HG02973 (cell line): ENCODE results near the gene PNPLA5.

Experiments
- ATAC-seq: cut with Tn5 transposase; IDR thresholded peaks from one replicate; pipeline ENCODE4 v1.9.1; 2021; ENCODE audit warnings: moderate library complexity; ENCODE audit not compliant: unreplicated experiment

Gene PNPLA5

DNA sequence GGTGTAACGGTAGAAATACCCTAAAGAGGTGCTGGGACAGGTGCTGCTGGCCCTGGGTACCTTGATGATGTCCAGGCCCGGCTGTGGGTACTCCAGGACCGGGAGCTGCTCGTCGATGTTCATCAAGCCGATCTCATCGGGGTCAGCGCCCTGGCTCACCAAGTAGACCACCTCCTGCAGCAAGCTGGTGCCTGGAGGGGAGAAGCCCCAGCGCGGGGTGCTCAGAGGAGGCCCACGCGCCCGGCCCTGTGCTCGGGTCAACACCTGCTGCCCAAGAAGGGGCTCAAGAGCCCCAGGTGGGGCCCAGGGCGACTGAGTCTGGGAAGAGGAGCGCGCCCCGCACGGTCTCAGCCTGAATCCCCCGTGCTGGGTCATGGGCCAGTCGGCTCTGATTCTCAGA lies 50.1 kb downstream of the PNPLA5 start:
- no peak for ATAC-seq

DNA sequence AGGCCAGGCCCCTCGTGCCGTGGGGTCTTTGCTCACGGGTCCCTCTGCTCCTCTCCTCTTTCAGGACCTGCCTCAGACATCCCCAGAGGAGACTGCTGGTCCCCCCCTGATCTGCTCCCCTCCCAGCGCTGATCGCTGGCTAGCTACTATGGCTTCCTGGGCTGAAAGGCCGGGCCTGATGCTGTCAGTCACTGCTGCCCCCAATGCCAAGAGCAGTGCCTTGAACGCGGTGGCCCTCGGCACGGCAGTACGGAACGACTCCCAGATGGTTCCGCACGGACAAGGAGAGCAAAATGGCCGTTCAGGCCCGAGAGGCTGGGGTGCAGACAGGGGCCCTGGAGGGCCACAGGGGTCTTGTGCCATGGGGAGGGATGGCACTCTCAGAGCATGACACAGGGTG lies 51.0 kb downstream of the PNPLA5 start:
- no peak for ATAC-seq

DNA sequence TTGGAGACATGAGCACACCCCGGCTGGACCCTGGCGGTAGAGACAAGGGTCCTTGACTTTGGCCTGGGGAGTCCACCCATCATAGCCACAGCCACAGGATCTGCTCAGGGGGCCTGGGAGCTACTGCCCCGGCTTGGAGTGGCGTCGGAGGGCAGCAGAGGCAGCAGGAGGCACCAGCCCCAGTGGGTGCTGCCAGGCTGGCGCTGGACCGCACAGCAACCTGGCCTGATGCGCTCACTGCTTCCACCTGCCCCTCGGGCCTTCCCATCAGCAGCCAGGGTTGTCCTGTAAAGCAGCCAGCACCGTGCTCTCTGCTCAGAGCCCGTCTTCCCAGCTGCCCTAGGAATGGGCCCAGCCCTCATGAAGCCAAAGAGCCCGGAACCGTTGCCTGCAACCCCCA lies 51.4 kb downstream of the PNPLA5 start:
- no peak for ATAC-seq

DNA sequence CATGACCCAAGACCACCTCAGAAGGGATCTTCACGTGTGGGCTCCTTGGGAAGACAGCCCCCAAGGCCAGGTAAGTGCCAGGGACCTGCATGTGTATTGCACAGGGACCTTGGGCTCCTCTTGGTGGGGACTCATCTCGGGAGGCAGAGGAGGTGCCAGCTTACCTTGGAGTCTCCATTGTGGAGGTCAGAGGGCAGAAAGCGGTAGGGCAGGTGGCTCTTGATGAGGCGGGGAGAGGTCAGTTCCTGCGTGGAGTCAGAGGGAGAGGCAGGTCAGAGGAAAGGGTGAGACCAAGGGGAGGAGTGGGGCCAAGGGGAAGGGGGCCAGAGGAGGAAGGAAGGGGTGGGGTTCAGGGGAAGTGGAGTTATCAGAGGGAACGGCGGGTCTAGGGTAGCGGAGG lies 52.0 kb downstream of the PNPLA5 start:
- no peak for ATAC-seq

DNA sequence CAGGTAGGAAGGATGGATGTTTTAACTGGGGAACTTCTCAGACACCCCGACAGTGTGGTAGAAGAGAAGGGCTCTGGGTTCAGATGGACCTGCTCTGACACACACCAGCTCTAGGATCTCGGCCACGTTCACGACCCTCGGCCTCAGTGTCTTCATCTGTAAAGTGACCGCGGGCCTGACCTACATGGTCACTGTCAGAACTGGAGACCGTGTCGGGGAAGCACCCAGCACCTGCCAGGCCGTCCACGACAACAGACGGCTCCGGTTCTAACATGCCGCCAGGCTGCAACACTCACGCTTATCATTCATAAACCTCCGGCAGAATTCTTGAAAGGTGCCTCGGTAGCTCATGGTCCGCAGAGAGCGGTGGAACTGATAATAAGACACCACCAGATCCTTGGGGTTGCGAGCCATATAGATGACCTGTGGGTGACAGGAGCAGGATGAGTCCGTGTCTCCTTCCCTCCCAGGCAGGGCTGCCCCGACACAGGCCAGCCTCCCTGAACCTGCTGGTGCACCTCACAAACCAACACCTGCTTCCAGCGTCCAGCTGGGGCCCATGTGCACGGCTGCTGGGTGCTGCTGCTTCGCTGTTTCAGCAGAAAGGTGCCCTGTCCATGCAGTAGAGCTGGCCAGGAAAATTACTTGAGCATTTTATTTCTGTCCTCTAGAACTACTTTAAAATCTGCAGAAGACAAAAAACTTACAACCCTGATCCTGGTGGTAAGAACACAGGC lies 53.1 kb downstream of the PNPLA5 start:
- ATAC-seq, result no peak

DNA sequence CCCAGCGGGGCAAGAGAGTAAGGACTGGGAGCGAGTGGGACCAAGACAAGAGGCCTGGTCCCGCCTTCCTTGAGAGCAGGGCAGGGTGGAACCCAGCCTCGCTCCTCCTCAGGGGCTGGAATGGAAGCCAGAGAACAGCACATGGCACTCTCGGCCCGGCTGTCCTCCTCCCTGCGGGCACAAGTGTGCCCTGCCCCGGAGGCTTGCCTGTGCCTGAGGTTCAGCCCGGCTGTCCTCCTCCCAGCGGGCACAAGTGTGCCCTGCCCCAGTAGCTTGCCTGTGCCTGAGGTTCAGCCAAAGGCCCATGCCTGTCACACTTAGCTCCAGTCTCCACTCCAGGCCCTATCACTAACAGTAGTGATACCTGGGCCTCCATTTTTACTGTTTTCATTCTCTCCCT lies 53.7 kb downstream of the PNPLA5 start:
- ATAC-seq, result no peak

DNA sequence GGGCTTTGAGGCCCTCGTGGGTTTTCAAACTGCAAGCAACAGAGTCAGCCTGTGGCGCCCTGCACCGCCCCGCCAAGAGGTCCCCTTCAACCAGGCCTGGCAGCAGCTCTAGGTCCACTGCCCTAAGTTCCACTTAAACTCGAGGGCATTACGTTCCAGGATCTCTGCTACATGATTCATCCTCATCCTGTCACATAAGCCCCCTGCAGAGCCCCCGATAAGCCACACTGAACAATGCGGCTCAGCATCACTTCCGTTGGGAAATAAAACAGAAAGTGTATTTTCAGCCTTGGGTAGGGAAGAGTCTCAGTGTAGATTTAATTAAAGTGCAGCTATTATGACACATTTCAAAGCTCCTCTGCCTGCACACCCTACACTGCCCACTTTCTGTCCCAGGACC lies 54.1 kb downstream of the PNPLA5 start:
- no peak for ATAC-seq

DNA sequence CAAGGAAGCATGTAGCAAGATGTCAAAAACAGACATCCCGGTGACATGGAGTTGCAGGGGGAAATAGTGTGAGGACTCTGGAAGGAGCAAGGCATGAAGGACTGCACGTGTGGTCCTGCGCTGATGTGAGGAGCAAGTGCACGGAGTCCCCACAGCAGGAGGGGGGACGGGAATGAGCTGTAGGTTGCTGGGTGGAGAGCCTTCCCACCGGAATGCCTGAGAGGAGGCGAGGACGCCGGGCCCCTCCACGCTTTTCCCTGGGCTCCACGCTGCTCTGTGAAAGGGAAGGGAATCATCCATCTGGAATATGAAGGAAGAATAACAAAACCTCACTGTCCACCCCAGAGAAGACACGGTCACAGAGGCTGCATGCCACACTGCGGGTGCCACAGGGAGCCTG lies 56.1 kb downstream of the PNPLA5 start:
- ATAC-seq, result no peak

DNA sequence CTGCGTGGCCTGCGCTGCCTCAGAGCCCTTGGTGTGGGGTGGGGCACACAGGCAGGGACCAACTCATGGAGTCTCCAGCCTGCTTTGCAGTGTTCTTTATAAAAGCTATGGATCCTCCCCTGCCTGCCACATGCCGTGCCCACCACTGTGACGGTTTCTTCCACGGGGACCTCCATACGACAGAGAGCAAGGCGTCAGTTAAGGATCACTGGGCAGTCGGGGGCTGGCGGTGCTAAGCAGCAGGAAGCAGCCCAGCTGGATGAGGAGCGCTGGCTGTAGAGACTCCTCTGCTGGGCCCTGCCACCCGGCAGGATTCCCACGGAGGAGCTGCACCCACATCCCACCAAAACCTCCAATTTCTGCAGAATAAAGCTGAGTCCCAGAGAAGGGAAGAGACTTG lies 56.6 kb downstream of the PNPLA5 start:
- no peak for ATAC-seq

DNA sequence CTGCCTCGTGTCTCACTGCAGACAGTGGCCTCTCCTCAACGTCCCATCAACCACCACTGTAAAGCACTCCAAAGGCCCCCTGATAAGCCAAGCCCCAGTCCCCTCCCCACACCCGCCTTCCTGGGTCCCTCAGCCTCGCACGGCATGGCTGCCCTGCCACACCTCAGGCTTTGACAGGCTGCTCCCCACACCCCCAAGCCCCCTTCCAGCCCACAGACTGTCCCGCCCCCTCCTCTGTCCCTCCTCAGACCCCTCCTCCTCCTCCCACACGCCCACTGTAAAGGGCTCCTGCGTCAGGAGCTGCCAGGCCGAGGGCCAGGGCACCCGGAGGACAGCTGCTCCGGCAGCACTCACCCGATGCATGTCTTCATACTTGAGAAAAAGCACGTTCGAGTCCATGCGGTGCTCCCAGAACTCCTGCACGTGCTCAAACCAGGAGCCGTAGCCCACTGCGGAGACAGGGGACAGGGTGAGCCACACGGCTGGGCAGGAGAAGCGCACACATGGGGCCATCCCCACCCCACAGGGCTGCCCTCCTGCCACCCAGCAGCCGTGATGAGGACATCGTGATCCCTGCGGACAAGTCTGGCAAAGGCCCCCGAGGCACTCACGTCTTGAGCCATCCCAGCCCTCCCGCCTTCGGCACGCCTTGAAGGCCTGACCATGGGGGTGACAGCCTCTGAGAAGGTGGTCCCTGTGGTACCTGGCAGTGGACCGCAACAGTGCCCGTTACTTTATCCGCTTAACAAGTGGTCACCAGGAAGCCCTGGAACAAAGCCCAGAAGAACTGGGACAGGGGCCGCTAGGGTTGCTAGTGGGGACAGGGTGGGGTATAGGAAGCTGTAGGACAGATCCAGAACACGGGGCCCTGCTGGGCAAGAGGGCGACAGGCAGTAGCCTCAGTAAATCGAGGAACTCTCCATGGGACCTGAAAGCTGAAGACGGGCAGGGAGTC lies 58.2 kb downstream of the PNPLA5 start:
- ATAC-seq, result no peak

DNA sequence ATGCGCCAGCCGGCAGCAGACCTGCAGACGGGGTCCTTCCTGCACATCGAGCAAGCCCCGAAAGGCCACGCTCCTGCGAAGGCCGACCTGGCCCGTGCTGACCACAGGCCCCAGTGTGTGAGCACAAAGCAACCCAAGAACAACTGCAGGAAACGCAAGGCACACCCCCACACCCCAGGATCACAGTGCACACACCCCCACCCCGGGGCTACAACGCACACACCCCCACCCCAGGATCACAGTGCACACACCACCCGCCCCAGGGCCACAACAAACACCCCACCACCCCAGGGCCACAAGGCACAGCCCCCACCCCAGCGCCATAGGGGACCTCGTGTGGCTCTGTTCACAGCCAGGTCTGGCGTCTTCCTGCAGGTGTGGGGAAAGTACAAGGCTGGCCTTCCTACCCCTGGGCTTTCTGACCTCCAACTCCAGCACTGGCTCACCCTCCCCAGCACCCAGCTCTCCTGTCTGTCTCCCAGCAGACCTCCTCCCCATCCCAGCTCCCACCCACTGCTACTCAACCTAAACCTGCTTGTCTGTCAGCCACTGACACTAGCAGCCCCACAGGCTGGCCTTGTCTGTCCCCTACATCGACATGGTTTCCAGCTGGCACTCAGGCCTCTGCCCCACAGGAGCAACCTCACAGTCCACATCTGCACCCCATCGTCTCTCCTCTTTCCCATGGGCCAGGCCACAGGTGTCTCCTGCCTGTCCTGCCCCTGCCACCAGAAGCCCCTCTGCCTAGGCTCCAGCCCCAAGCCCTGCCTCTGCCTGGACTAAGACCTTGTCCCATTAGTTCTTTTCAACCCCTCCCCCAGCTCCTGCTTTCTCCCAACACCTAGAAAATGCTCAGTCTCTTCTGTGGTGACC lies 59.2 kb downstream of the PNPLA5 start:
- no peak for ATAC-seq

DNA sequence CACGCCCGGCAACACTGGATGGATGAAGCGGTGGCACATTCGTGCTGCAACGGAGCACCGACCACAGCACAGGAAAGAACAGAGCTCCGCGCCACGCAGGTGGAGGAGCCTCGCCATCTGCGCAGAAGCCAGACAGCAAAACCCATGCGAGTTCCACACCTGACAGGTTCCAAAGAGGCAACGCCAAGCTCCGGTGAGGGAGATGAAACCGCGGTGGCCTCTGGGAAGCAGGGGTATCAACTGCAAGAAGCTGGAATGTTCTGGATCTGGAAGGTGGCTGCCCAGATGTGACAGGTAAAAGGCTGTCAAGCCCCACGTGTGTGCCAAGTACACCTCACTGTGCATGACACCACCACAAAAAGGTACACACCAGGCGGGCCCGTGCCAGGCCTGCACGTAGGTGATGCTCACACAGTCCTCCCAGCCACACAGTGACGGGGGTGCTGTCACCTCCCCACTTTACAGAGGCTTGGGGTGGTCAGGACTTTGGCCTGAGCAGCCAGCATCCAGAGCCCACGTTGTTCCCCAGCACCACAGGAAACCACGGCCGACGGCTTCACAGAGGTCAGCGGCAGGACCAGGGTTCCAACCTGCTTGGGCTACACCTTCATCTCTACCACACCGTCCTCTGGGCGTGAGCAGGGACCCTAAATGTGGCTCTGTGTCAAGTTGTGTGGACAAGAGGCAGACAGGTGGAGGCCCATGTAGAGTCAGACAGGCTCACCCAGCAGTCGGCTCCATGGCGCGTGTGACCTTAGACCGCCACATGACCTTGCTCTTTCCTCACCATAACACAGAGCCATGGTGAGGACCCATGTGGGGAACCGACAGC lies 60.0 kb downstream of the PNPLA5 start:
- ATAC-seq, result no peak

DNA sequence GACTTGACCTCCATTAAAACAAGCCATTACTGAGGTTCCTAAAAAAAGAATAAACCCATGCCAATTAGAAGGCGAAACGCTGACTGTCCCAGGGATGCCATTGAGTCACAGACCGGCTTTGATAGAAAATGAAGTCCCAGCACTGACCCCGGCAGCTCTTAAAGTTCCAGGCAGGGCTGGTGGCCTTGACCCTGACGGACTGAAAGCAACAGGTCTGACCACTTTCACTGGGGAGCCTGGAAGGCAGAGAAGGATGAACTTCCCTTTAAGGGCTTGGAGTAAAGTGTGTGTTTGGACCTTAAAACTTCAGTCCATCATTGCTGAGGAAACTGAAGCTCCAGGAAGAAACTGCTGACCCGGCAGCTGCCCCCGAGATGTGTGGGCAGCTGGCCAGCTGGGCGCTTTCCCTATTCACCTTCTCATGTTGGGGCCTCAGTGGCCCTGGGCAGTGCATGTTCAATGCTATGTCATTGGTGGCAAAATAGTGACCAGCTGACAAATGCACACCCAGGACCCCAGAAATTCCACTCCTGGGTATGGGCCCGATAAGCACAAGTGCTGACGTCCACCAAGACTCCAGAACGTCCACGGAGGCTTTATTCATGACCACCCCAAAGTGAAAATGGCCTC lies 60.8 kb downstream of the PNPLA5 start:
- ATAC-seq, result no peak

DNA sequence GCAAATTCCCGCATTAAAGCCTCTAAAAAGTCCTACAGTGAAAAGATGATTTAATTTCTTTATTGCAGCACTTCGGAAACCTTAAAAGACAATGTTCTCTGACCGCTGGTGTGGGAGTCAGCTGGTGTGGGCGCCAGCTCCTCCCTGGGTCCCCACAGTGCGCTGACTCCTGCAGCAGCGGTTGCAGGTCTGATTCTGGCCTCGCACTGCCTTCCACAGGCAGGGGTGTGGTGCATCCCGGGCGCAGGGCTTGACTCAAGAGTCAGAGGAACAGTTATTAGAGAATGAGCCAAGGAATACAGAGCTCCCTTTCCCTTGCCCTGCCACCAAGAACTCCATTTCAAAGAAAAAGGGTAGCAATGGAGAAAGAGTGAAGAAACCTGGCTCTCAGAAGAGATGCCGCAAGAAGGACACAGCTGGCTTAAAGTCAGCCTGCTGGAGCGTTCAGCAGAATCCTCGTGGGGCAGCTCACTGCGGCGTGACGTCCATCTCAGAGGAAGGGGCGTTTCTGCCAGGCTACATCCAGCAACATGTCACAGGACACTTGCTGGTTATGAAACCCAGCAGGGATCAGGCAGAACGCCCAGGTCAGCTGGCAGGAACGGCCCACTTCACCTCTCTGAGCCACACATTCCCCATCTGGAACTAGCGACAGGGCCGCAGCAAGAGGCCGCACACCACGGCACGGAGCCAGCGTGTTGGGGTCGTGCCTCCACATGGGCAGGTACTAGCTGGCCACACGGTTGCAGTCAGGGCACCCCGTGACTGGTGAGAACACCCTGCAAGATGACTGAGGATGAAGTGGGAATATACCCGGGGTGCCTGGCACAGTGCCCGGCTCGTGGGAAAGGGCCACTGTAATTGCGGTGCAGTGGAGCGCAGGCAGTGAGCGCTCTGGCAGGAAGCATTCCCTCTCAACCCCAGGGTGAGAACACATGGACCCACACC lies 61.6 kb downstream of the PNPLA5 start:
- ATAC-seq, result no peak
